Lung (tissue), 12 donors: ENCODE results near the gene CDKL1. TPM values are rescaled to one million over a fixed set of nuclear protein-coding genes. Genes with fewer than 3 reads are reported as not detected.

Experiments used
- ATAC-seq: fragments of 200-7000 bp; cut with Tn5 transposase; one replicate; pipeline ENCODE4 v1.9.1; 2020; ENCODE audit warnings: moderate number of reproducible peaks; ENCODE audit not compliant: insufficient read depth, low FRiP score
- DNase-seq, 3 donors: peaks; one replicate each; pipeline ENCODE4 v3.0.0-alpha.2; 2013 to 2017
- H3K27ac ChIP-seq, 2 donors: one replicate each; pipeline ENCODE4 v1.5.1; 2013; ENCODE audit warnings: mild to moderate bottlenecking in 2 of 2, moderate library complexity in 2 of 2, control low read depth in 1 of 2, inconsistent platforms in 1 of 2, low read depth in 1 of 2, low read length in 1 of 2
- H3K27me3 ChIP-seq, 3 donors: one replicate each; pipeline ENCODE4 v1.5.1; 2013; ENCODE audit warnings: low read length in 2 of 3; ENCODE audit not compliant: control insufficient read depth in 3 of 3, insufficient read depth in 3 of 3
- H3K36me3 ChIP-seq, 4 donors: one replicate each; pipeline ENCODE4 v1.5.1; 2013; ENCODE audit warnings: low read length in 4 of 4, mild to moderate bottlenecking in 1 of 4, moderate library complexity in 1 of 4; ENCODE audit not compliant: control insufficient read depth in 4 of 4, insufficient read depth in 4 of 4
- H3K4me1 ChIP-seq, 5 donors: one replicate each; pipeline ENCODE4 v1.5.1; 2013; ENCODE audit warnings: low read length in 5 of 5, mild to moderate bottlenecking in 2 of 5, moderate library complexity in 1 of 5; ENCODE audit not compliant: control insufficient read depth in 5 of 5, insufficient read depth in 5 of 5
- H3K4me3 ChIP-seq: one replicate; pipeline ENCODE4 v1.5.1; 2013; ENCODE audit warnings: mild to moderate bottlenecking, control low read depth, moderate library complexity
- H3K9ac ChIP-seq, 2 donors: one replicate each; pipeline ENCODE4 v1.5.1; 2013; ENCODE audit warnings: low read length in 2 of 2, control low read depth in 1 of 2; ENCODE audit not compliant: insufficient read depth in 1 of 2
- H3K9me3 ChIP-seq, 4 donors: one replicate each; pipeline ENCODE4 v1.5.1; 2013; ENCODE audit warnings: low read length in 3 of 4, mild to moderate bottlenecking in 1 of 4, moderate library complexity in 1 of 4; ENCODE audit not compliant: control insufficient read depth in 4 of 4, insufficient read depth in 3 of 4
- CTCF ChIP-seq: IDR thresholded peaks from 2 replicates; pipeline ENCODE4 v1.5.1; 2012; ENCODE audit warnings: mild to moderate bottlenecking; ENCODE audit errors: control extremely low read depth, extremely low read depth
- WGBS, 2 donors: extraction: QIAGEN DNeasy Blood & Tissue Kit; methylation state at CpG; one replicate each; pipeline ENCODE4 v1.1.7; 2013; 5-methylcytosine and 5-hydroxymethylcytosine counted together
- polyA plus RNA-seq, 2 donors: library from polyadenylated mRNA; stranded (reverse); fragments of 200-250 nt; gene quantifications; one replicate each; pipeline ENCODE4 v1.2.1, GENCODE V29; 2013
- total RNA-seq, 2 donors: library from RNA; depleted of rRNA in 1 of 2; stranded (reverse); fragments of >200 nt in 1 of 2; gene quantifications; one replicate each; pipeline ENCODE4 v1.2.1, GENCODE V29; 2014 to 2021
- donor health status: control.
- donor health status: control.
- donor health status: Bipolar disorder and iron deficiency.
- donor health status: healthy.
- donor health status: DM: yes; HTN: yes; CAD: no.

The CDKL1 gene
- total and polyA plus RNA-seq, 4 donors, result 3.8 to 28.2 (median 16.3) TPM

- 58 to 80% methylated on average over 3 of the region's 3 CpGs for WGBS, 2 donors
- Histone ChIP-seq H3K27me3 (no peaks in the 10 kb centered on the region), H3K36me3 (peaks cover 0 to 5% (median 4%) of the 10 kb centered on the region in 4 donors), H3K4me1 (peaks cover 0 to 17% (median 3%) of the 10 kb centered on the region in 5 donors), H3K9ac (no peak overlapping the region), H3K27ac (no peak overlapping the region), H3K9me3 (no peaks in the 10 kb centered on the region), H3K4me3 (no peak overlapping the region)
- no peak for TF ChIP-seq CTCF
- ATAC-seq, result no peak
- DNase-seq, result peak; percentile 41 to 69 (median 69)
Measured at GRCh38 chr14:50383618-50384225, 13.0 kb downstream of the CDKL1 start.

GRCh38 chr14:50381823-50382287 lies 14.8 kb downstream of the CDKL1 start:
- no peak for TF ChIP-seq CTCF
- H3K4me3 ChIP-seq, result no peak overlapping the region
- DNase-seq (peak in 1 of 3 donors; percentile 42), ATAC-seq (no peak)
- peak overlapping the region in 1 of 2 donors; percentile 20 for H3K27ac ChIP-seq
- peaks cover 0 to 7% (median 5%) of the 10 kb centered on the region in 4 donors for H3K36me3 ChIP-seq
- WGBS, 2 donors, result 81 to 97% methylated on average over 14 of the region's 14 CpGs
- H3K9me3 ChIP-seq, result no peaks in the 10 kb centered on the region
- no peaks in the 10 kb centered on the region for H3K27me3 ChIP-seq
- no peak overlapping the region for H3K9ac ChIP-seq
- H3K4me1 ChIP-seq, result peaks cover 0 to 13% (median 0%) of the 10 kb centered on the region in 5 donors

- ATAC-seq, result no peak
- 96 to 100% methylated on average over 1 of the region's 1 CpG for WGBS, 2 donors
- no peak for DNase-seq
- peaks cover 0 to 7% (median 5%) of the 10 kb centered on the region in 4 donors for H3K36me3 ChIP-seq
- no peak overlapping the region for H3K9ac ChIP-seq
- H3K4me3 ChIP-seq, result no peak overlapping the region
- H3K27ac ChIP-seq, result no peak overlapping the region
- H3K27me3 ChIP-seq, result no peaks in the 10 kb centered on the region
- H3K4me1 ChIP-seq, result peaks cover 0 to 13% (median 0%) of the 10 kb centered on the region in 5 donors
- no peaks in the 10 kb centered on the region for H3K9me3 ChIP-seq
- no peak for TF ChIP-seq CTCF
Measured at GRCh38 chr14:50381008-50381407, 15.7 kb downstream of the CDKL1 start.
